HEK293T (cell line): ENCODE results near the gene ELAC2.

ENCODE experiments used
- CTCF ChIA-PET: fragments of 350-600 bp; formaldehyde crosslinking; extraction: SDS; loops from one replicate; lab custom pipeline; 2021; ENCODE audit warnings: antibody characterized with exemption, inconsistent platforms; lab: Yijun Ruan, JAX
- POLR2A ChIA-PET: fragments of 350-600 bp; formaldehyde crosslinking; extraction: SDS; loops from one replicate; lab custom pipeline; 2020; ENCODE audit warnings: antibody characterized with exemption, inconsistent platforms; lab: Yijun Ruan, JAX
- DNase-seq: peaks from one replicate; pipeline ENCODE4 v3.0.0; 2012; ENCODE audit warnings: mixed read lengths; ENCODE audit errors: extremely low spot score
- ARNT ChIP-seq: fragments of 450-650 bp; IDR thresholded peaks from 2 replicates; pipeline ENCODE4 v1.6.1; 2017; ENCODE audit warnings: mild to moderate bottlenecking
- BHLHE40 ChIP-seq: fragments of 450-650 bp; IDR thresholded peaks from 2 replicates; pipeline ENCODE4 v1.6.1; 2016; ENCODE audit warnings: mild to moderate bottlenecking, moderate library complexity, borderline replicate concordance
- CTBP1 ChIP-seq: fragments of 450-650 bp; IDR thresholded peaks from 2 replicates; pipeline ENCODE4 v1.6.1; 2016; ENCODE audit warnings: borderline replicate concordance
- ELF4 ChIP-seq: fragments of 450-650 bp; IDR thresholded peaks from 2 replicates; pipeline ENCODE4 v1.6.1; 2017; ENCODE audit warnings: antibody characterized with exemption
- FOXA1 ChIP-seq: fragments of 450-650 bp; IDR thresholded peaks from 2 replicates; pipeline ENCODE4 v1.6.1; 2016; ENCODE audit warnings: mild to moderate bottlenecking
- FOXK2 ChIP-seq: fragments of 450-650 bp; IDR thresholded peaks from 2 replicates; pipeline ENCODE4 v1.6.1; 2016; ENCODE audit warnings: mild to moderate bottlenecking
- FOXM1 ChIP-seq: fragments of 450-650 bp; IDR thresholded peaks from 2 replicates; pipeline ENCODE4 v1.6.1; 2017; ENCODE audit warnings: mild to moderate bottlenecking, borderline replicate concordance
- HDGF ChIP-seq: fragments of 450-650 bp; IDR thresholded peaks from 2 replicates; pipeline ENCODE4 v1.6.1; 2017; ENCODE audit warnings: antibody characterized with exemption, borderline replicate concordance
- L3MBTL2 ChIP-seq: fragments of 450-650 bp; conservative IDR thresholded peaks from 2 replicates; pipeline ENCODE4 v1.6.1; 2016; ENCODE audit warnings: mild to moderate bottlenecking
- LEF1 ChIP-seq: fragments of 450-650 bp; IDR thresholded peaks from 2 replicates; pipeline ENCODE4 v1.6.1; 2017; ENCODE audit warnings: mild to moderate bottlenecking, borderline replicate concordance
- NFRKB ChIP-seq: fragments of 450-650 bp; IDR thresholded peaks from 2 replicates; pipeline ENCODE4 v1.6.1; 2016; ENCODE audit warnings: mild to moderate bottlenecking, moderate library complexity
- SP1 ChIP-seq: fragments of 450-650 bp; IDR thresholded peaks from 2 replicates; pipeline ENCODE4 v1.6.1; 2017
- SUZ12 ChIP-seq: fragments of 450-650 bp; IDR thresholded peaks from 2 replicates; pipeline ENCODE4 v1.6.1; 2016; ENCODE audit warnings: mild to moderate bottlenecking
- TARDBP ChIP-seq: fragments of 450-650 bp; IDR thresholded peaks from 2 replicates; pipeline ENCODE4 v1.6.1; 2016
- ZNF384 ChIP-seq: fragments of 450-650 bp; IDR thresholded peaks from 2 replicates; pipeline ENCODE4 v1.6.1; 2016
- TF ChIP-seq, protein P1 (sequence below): fragments of 450-650 bp; IDR thresholded peaks from 2 replicates; pipeline ENCODE4 v1.6.1; 2016

The ELAC2 gene

DNA sequence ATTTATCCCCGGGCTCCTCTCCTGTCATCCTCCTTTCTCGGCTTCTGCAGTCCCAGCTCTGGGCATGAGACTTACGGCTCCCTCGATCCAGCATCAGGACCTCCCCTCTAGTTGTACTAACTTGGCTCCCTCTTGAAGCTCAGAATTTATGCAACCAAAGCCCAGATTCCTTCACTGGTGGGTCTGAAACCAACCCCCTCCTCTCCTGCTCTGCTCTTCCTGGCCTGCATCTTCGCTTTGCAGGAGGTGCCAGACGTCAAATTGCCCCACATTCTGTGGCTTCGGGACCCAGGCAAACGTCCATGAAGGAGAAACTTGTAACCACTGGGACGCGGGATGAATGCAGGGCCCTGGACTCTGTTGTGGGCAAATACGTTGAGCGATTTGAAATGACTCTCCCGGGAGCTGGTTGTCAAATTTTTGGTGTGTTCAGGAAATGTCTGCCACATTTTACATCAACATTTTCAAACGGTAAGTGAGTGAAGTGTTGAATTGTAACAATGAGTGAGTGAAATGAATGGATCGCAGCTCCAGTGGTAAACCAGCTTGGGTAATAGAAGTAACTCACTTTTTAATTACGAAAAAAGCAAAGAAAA lies 29.3 kb upstream of the ELAC2 start:
- ChIA-PET POLR2A (no interaction called here), CTCF (interaction anchor here (0.6 kb wide), 1 partner anchor 1211 kb away, joined by 3 read pairs; no protein-coding TSS in a partner anchor)
- no peak for DNase-seq
- TF ChIP-seq CTBP1 (no peak), ZNF384 (no peak), BHLHE40 (no peak), ELF4 (no peak), FOXK2 (no peak), ARNT (no peak), FOXA1 (no peak), FOXM1 (no peak), HDGF (no peak), LEF1 (no peak), SP1 (no peak), TARDBP (no peak), L3MBTL2 (no peak)
- TF ChIP-seq, protein P1, sequence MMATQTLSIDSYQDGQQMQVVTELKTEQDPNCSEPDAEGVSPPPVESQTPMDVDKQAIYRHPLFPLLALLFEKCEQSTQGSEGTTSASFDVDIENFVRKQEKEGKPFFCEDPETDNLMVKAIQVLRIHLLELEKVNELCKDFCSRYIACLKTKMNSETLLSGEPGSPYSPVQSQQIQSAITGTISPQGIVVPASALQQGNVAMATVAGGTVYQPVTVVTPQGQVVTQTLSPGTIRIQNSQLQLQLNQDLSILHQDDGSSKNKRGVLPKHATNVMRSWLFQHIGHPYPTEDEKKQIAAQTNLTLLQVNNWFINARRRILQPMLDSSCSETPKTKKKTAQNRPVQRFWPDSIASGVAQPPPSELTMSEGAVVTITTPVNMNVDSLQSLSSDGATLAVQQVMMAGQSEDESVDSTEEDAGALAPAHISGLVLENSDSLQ = no peak

DNA sequence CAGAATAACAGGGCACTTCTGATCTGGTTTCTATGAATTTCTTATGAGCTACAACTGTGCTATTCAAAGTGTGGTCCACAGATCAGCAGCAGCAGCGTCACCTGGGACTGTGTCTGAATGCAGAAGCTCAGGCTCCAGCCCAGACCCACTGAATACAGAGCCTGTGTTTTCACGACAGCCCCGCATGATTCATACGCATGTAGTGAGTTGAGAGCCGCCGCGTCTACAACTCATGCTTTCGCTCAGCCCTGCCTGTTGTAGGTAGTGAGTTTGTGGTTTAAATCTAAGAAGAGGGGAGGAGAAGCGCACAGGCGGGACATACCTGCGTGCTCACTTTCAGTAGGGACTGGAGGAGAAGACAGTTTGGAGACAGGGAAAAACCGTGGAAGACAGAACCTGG lies 28.5 kb upstream of the ELAC2 start:
- ChIA-PET POLR2A (no interaction called here), CTCF (interaction anchor here (0.6 kb wide), 1 partner anchor 1210 kb away, joined by 3 read pairs; no protein-coding TSS in a partner anchor)
- DNase-seq = no peak
- TF ChIP-seq NFRKB = no peak
- no peak for TF ChIP-seq L3MBTL2
- no peak for TF ChIP-seq SUZ12
- TF ChIP-seq FOXA1 = no peak
- TF ChIP-seq HDGF = no peak
- TF ChIP-seq ARNT = no peak
- no peak for TF ChIP-seq SP1
- TF ChIP-seq BHLHE40 = no peak
- TF ChIP-seq TARDBP = no peak
- no peak for TF ChIP-seq ZNF384
- no peak for TF ChIP-seq FOXK2
- no peak for TF ChIP-seq ELF4
- TF ChIP-seq FOXM1 = no peak
- TF ChIP-seq LEF1 = no peak
- no peak for TF ChIP-seq CTBP1
- TF ChIP-seq, protein P1 = no peak

DNA sequence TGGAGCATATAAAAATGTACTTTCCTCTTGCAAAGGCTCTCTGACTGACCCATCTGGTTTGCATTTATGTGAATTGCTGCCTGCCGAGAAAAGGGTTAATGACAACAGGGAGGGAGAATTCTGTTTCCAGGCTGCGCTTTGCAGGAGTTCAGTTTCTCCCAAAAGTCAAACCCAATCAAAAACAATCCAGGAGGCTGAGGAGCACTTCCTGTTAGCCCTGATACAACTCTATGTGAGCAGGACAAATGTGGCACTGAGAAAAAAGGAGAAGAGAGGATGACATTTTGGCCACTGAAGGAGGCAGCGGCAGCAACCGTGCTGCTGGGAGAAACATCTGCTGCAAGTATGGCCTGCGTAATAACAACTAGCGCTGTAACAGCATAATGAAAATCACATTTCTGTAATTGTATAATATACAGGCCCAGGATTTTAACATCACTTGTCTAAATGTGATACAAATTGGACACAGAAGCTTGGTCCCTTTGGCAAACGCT lies 26.8 kb upstream of the ELAC2 start:
- CTCF ChIA-PET = no interaction called here
- no peak for TF ChIP-seq BHLHE40
- POLR2A ChIA-PET = no interaction called here
- DNase-seq = no peak

DNA sequence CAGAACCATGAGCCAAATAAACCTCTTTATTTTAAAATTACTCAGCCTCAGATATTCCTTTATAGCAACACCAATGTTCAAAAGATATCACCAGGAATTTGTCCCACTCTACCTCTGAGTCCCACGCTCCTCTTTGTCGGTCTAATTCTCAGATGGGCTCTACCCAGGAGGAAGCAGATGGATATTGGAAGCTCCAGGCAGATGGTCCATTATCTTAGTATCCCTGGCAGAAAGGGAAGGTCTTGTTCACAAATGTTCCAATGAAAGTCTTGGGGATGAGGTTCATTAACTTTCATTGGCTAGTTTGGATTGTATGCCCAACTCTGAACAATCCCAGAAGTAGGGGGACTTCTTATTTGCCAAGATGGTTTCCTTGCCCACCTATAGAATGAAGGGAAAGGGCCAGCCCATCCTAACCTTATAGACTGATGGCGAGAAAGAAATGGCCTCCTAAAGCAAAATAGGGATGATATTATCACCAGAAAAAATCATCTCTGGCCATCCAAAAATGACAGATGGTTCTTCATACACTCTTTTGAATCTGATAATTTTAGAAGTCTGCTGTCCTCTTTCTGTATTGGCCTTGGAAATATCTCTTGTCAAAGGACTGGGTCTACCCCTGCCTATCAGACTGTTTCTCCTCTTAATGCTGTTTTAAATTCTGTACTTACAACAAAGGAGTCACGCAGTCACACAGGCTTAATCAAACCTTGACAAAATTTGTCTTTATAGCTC lies 21.3 kb upstream of the ELAC2 start:
- POLR2A ChIA-PET = no interaction called here
- TF ChIP-seq ELF4 = no peak
- TF ChIP-seq, protein P1 = no peak
- no peak for TF ChIP-seq TARDBP
- TF ChIP-seq FOXK2 = no peak
- TF ChIP-seq ZNF384 = no peak
- TF ChIP-seq LEF1 = no peak
- TF ChIP-seq L3MBTL2 = no peak
- TF ChIP-seq ARNT = no peak
- TF ChIP-seq SUZ12 = no peak
- TF ChIP-seq CTBP1 = no peak
- no peak for TF ChIP-seq SP1
- no peak for TF ChIP-seq FOXM1
- TF ChIP-seq HDGF = no peak
- TF ChIP-seq FOXA1 = no peak
- TF ChIP-seq BHLHE40 = no peak
- no peak for DNase-seq
- CTCF ChIA-PET = no interaction called here

DNA sequence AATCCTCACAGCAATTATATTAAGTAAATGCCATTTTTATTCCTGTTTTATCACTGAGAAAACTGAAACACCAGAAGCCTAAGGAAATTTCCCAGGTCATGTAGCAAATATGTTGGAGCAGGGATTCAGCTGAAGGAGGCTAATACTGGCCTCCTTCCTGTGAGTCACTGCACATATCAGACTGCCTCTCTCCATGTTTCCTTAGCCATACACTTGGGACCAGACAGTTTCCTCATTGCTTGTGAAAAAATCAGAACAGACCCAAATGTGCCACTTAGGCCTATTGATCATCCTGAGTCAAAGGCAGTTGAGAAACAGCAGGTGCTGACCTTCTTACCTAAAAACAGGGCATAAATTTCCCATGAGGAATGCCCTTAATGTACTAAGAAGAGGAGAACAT lies 18.9 kb upstream of the ELAC2 start:
- ChIA-PET CTCF (no interaction called here), POLR2A (no interaction called here)
- TF ChIP-seq ARNT = no peak
- no peak for TF ChIP-seq NFRKB
- TF ChIP-seq TARDBP = no peak
- TF ChIP-seq L3MBTL2 = no peak
- no peak for TF ChIP-seq ZNF384
- TF ChIP-seq CTBP1 = no peak
- TF ChIP-seq HDGF = no peak
- no peak for TF ChIP-seq LEF1
- TF ChIP-seq SP1 = no peak
- TF ChIP-seq ELF4 = no peak
- no peak for TF ChIP-seq FOXA1
- no peak for DNase-seq

- TF ChIP-seq L3MBTL2 (no peak), FOXA1 (no peak), ZNF384 (no peak)
- CTCF ChIA-PET = no interaction called here
- no peak for DNase-seq
- POLR2A ChIA-PET = no interaction called here
Measured at GRCh38 chr17:13035420-13035819, 17.6 kb upstream of the ELAC2 start.
